ENCODE measurements around the gene FOXF1. TPM values are rescaled to one million over a fixed set of nuclear protein-coding genes. Genes with fewer than 3 reads are reported as not detected.
A peak's percentile ranks its signal among the peaks of the same experiment; 100 is the strongest.

The FOXF1 gene
- total and polyA plus RNA-seq, 9 donors = 0.22 to 1.5 (median 0.45) TPM

- no peaks in the 10 kb centered on the region for H3K27me3 ChIP-seq
- H3K4me1 ChIP-seq (ENCODE audit: insufficient read depth) = peaks cover 7% of the 10 kb centered on the region
- H3K9me3 ChIP-seq = no peaks in the 10 kb centered on the region
- peak in 3 of 5 donors; percentile 53 to 61 (median 56) for DNase-seq
- no peak overlapping the region for H3K4me3 ChIP-seq
- H3K36me3 ChIP-seq = no peaks in the 10 kb centered on the region
- 84 to 87% (median 87%) methylated on average over 48 to 49 of the region's 49 CpGs for WGBS, 3 donors
- TF ChIP-seq, protein P1, sequence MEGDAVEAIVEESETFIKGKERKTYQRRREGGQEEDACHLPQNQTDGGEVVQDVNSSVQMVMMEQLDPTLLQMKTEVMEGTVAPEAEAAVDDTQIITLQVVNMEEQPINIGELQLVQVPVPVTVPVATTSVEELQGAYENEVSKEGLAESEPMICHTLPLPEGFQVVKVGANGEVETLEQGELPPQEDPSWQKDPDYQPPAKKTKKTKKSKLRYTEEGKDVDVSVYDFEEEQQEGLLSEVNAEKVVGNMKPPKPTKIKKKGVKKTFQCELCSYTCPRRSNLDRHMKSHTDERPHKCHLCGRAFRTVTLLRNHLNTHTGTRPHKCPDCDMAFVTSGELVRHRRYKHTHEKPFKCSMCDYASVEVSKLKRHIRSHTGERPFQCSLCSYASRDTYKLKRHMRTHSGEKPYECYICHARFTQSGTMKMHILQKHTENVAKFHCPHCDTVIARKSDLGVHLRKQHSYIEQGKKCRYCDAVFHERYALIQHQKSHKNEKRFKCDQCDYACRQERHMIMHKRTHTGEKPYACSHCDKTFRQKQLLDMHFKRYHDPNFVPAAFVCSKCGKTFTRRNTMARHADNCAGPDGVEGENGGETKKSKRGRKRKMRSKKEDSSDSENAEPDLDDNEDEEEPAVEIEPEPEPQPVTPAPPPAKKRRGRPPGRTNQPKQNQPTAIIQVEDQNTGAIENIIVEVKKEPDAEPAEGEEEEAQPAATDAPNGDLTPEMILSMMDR (IDR thresholded peaks at IDR 0.05) = no peak
- TF ChIP-seq EP300 (IDR thresholded peaks at IDR 0.05) (no peak), POLR2A (IDR thresholded peaks at IDR 0.05) (no peak)
- H3K27ac ChIP-seq = peak overlapping the region; percentile 76 to 88
- intact Hi-C loops (cut with DNase I) = no loop called here
Observed at GRCh38 chr16:86531641-86532525, 21.6 kb downstream of the FOXF1 start.

DNA sequence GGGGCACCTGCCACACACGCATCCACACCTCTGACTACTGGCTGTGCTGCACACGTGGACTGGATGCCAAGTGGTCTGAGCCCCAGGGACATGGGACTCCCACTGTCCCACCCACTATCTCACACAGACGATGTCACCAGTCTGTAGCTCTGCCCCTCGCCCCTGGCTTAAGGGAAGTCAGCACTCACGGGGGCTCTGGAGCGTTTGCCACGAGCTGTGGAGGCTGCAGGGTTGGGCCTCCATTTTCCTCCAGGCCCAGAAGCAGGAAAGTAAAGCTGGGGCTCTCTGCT, 22.1 kb downstream of the FOXF1 start:
- no peaks in the 10 kb centered on the region for H3K36me3 ChIP-seq
- no peak overlapping the region for H3K27ac ChIP-seq
- H3K4me3 ChIP-seq = no peak overlapping the region
- DNase-seq = peak in 1 of 5 donors; percentile 15
- TF ChIP-seq POLR2A (IDR thresholded peaks at IDR 0.05) (no peak), EP300 (IDR thresholded peaks at IDR 0.05) (no peak)
- TF ChIP-seq, protein P1 (IDR thresholded peaks at IDR 0.05) = no peak
- H3K9me3 ChIP-seq = no peaks in the 10 kb centered on the region
- H3K27me3 ChIP-seq = no peaks in the 10 kb centered on the region
- intact Hi-C loops (cut with DNase I) = no loop called here
- H3K4me1 ChIP-seq (ENCODE audit: insufficient read depth) = peaks cover 7% of the 10 kb centered on the region
- 90 to 94% (median 90%) methylated on average over 7 of the region's 7 CpGs for WGBS, 3 donors

DNA sequence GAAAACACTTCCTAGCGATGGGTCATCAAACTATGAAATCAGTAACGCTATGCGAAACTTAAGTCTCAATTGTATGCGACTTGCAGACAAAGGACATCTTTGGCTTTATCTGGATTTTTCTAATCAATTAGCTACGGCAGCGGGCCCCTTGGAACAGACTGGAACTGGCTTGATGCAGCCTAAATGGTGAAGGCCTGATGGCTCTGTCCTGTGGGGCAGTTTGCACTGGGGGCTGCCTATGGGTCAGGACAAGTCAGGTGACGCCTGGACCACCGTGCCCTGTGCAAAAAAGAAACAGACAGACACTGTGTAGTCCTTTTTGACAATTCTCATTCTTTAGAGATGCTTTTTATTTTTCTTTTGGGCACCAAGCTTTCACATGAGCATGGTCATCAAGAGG, 22.7 kb downstream of the FOXF1 start:
- no peaks in the 10 kb centered on the region for H3K9me3 ChIP-seq
- H3K36me3 ChIP-seq = no peaks in the 10 kb centered on the region
- intact Hi-C loops (cut with DNase I) = no loop called here
- TF ChIP-seq EP300 (IDR thresholded peaks at IDR 0.05) = no peak
- TF ChIP-seq POLR2A (IDR thresholded peaks at IDR 0.05) = no peak
- TF ChIP-seq, protein P1 (IDR thresholded peaks at IDR 0.05) = no peak
- H3K4me1 ChIP-seq (ENCODE audit: insufficient read depth) = peaks cover 7% of the 10 kb centered on the region
- DNase-seq = no peak
- H3K4me3 ChIP-seq = no peak overlapping the region
- H3K27me3 ChIP-seq = no peaks in the 10 kb centered on the region
- 93 to 95% (median 93%) methylated on average over 8 of the region's 8 CpGs for WGBS, 3 donors
- no peak overlapping the region for H3K27ac ChIP-seq

GRCh38 chr16:86533767-86534351, 23.5 kb downstream of the FOXF1 start:
- no peak overlapping the region for H3K27ac ChIP-seq
- TF ChIP-seq POLR2A (IDR thresholded peaks at IDR 0.05) (no peak), EP300 (IDR thresholded peaks at IDR 0.05) (no peak)
- TF ChIP-seq, protein P1 (IDR thresholded peaks at IDR 0.05) = no peak
- 85 to 92% (median 89%) methylated on average over 8 of the region's 8 CpGs for WGBS, 3 donors
- no peaks in the 10 kb centered on the region for H3K9me3 ChIP-seq
- DNase-seq = no peak
- H3K27me3 ChIP-seq = no peaks in the 10 kb centered on the region
- peaks cover 5% of the 10 kb centered on the region for H3K4me1 ChIP-seq (ENCODE audit: insufficient read depth)
- intact Hi-C loops (cut with DNase I) = no loop called here
- H3K36me3 ChIP-seq = no peaks in the 10 kb centered on the region
- no peak overlapping the region for H3K4me3 ChIP-seq
